Measurements from ENCODE around the gene DNAH11. TPM values are rescaled to one million over a fixed set of nuclear protein-coding genes. Genes with fewer than 3 reads are reported as not detected.
"Not testable (repeated sequence)": the region's sequence is repeated elsewhere in the genome, so short reads cannot be mapped to it uniquely, and the experiment has no call there.

DNAH11 gene
- polyA plus RNA-seq, 1 experiment, result not detected

- POLR2A ChIA-PET, result no interaction called here
- no peak overlapping the region for H3K27ac ChIP-seq (ENCODE audit: low read depth, low read length)
- no peak for DNase-seq (ENCODE audit: low read depth, low spot score)
- no peak for TF ChIP-seq CTCF (IDR thresholded peaks at IDR 0.05; ENCODE audit: low read depth, low read length)
- H3K27me3 ChIP-seq (ENCODE audit: control insufficient read depth, insufficient read depth, low read length), result no peaks in the 10 kb centered on the region
- no peak overlapping the region for H3K4me3 ChIP-seq (ENCODE audit: low read depth, low read length)
- CTCF ChIA-PET, result interaction anchor here (0.5 to 1.4 kb wide), 3 partner anchors 9 to 823 kb away, joined by 3 to 4 read pairs (median 4); no protein-coding TSS in a partner anchor
- no peaks in the 10 kb centered on the region for H3K9me3 ChIP-seq (ENCODE audit: control insufficient read depth, insufficient read depth, low read length)
These were observed 16.4 kb upstream of the DNAH11 start for GRCh38 chr7:21526448-21526847.

DNA sequence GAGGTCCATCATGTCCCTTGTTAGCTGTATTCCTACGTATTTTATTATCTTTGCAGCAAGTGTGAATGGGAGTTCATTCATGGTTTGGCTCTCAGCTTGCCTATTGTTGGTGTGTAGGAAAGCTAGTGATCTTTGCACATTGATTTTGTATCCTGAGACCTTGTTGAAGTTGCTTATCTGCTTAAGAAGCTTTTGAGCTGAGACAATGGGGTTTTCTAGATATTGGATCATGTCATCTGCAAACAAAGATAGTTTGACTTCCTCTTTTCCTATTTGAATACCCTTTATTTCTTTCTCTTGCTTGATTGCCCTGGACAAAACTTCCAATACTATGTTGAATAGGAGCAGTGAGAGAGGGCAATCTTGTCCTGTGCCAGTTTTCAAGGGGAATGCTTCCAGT lies 10.4 kb upstream of the DNAH11 start:
- H3K9me3 ChIP-seq (ENCODE audit: control insufficient read depth, insufficient read depth, low read length); H3K27me3 ChIP-seq (ENCODE audit: control insufficient read depth, insufficient read depth, low read length); POLR2A ChIA-PET; CTCF ChIA-PET; H3K4me3 ChIP-seq (ENCODE audit: low read depth, low read length); DNase-seq (ENCODE audit: low read depth, low spot score); H3K27ac ChIP-seq (ENCODE audit: low read depth, low read length): not testable (repeated sequence)

DNA sequence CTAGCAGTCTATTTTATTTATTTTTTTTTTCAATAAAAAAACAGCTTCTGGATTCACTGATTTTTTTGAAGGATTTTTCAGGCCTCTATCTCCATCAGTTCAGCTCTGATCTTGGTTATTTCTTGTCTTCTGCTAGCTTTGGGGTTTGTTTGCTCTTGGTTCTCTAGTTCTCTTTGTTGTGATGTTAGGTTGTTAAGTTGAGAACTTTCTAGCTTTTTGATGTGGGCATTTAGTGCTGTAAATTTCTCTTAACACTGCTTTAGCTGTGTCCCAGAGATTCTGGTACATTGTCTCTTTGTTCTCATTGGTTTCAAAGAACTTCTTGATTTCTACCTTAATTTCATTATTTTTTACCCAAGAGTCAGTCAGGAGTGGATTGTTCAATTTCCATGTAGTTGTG lies 9.2 kb upstream of the DNAH11 start:
- CTCF ChIA-PET; DNase-seq (ENCODE audit: low read depth, low spot score): not testable (repeated sequence)

DNA sequence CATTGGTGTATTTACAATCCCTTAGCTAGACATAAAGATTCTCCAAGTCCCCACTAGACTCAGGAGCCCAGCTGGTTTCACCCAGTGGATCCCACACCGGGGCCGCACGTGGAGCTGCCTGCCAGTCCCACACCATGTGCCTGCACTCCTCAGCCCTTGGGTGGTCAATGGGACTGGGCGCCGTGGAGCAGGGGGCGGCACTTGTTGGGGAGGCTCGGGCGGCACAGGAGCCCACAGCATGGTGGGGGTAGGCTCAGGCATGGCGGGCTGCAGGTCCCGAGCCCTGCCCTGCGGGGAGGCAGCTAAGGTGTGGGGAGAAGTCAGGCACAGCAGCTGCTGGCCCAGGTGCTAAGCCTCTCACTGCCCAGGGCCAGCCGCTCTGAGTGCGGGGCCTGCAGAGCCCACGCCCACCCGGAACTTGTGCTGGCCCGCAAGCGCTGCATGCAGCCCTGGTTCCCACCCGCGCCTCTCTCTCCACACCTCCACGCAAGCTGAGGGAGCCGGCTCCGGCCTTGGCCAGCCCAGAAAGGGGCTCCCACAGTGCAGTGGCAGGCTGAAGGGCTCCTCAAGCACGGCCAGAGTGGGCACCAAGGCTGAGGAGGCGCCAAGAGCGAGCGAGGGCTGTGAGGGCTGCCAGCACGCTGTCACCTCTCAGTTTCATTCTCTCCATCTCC lies 6.3 kb upstream of the DNAH11 start:
- H3K4me3 ChIP-seq (ENCODE audit: low read depth, low read length); H3K9me3 ChIP-seq (ENCODE audit: control insufficient read depth, insufficient read depth, low read length); CTCF ChIA-PET; H3K27ac ChIP-seq (ENCODE audit: low read depth, low read length); H3K27me3 ChIP-seq (ENCODE audit: control insufficient read depth, insufficient read depth, low read length); DNase-seq (ENCODE audit: low read depth, low spot score); POLR2A ChIA-PET: not testable (repeated sequence)

More for the DNA sequence above, 9.2 kb upstream of the DNAH11 start:
- H3K27me3 ChIP-seq (ENCODE audit: control insufficient read depth, insufficient read depth, low read length); H3K27ac ChIP-seq (ENCODE audit: low read depth, low read length); H3K9me3 ChIP-seq (ENCODE audit: control insufficient read depth, insufficient read depth, low read length); POLR2A ChIA-PET; H3K4me3 ChIP-seq (ENCODE audit: low read depth, low read length): not testable (repeated sequence)

GRCh38 chr7:21538936-21539495 lies 3.8 kb upstream of the DNAH11 start:
- CTCF ChIA-PET, result no interaction called here
- DNase-seq (ENCODE audit: low read depth, low spot score), result no peak
- POLR2A ChIA-PET, result no interaction called here

DNA sequence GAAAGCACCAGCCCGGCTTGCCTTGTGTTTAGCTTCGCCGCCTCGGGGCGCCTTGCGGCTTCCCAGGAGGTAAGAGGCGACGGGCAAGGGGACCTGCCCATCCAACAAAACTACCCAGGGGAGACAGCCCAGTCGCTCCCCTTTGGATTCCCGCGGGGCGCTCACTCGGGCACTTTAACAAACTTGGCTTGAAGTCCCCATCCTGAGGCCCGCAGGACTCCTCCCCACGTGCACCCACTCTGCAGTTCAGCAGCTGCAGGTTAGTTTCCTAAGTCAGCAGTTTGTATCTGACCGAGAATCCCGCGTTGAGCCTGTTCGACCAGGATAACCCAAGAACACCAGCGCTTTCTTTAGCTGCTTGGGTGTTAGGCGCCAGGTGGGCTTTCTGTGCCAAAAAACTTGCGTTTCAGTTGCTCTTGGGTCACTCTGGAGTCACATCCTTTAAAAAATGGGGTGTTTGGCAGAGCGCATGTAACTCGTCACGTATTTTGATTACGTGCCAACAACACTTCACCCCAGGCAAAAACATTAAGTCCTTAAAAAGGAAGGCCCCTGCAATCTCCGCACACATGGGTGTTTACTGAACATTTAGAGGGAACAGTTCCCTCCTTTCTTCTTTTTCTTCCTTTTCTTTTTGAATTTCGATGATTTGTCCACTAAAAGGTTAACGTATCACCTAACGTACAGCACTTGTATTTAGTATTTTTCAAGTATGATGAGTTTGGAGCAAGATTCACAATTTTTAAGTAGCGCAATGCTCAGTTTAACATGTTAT lies 876 bp downstream of the DNAH11 start:
- POLR2A ChIA-PET, result no interaction called here
- no peak overlapping the region for H3K4me3 ChIP-seq (ENCODE audit: low read depth, low read length)
- peaks cover 20% of the 10 kb centered on the region for H3K27me3 ChIP-seq (ENCODE audit: control insufficient read depth, insufficient read depth, low read length)
- H3K27ac ChIP-seq (ENCODE audit: low read depth, low read length), result no peak overlapping the region
- no peaks in the 10 kb centered on the region; the same call in 1 of the 2 replicates for H3K9me3 ChIP-seq (ENCODE audit: control insufficient read depth, insufficient read depth, low read length)
- DNase-seq (ENCODE audit: low read depth, low spot score), result no peak
- CTCF ChIA-PET, result no interaction called here
- TF ChIP-seq CTCF (IDR thresholded peaks at IDR 0.05; ENCODE audit: low read depth, low read length), result no peak

More at GRCh38 chr7:21538936-21539495, 3.8 kb upstream of the DNAH11 start:
- Histone ChIP-seq H3K27me3 (ENCODE audit: control insufficient read depth, insufficient read depth, low read length) (peaks cover 18% of the 10 kb centered on the region), H3K27ac (ENCODE audit: low read depth, low read length) (no peak overlapping the region), H3K9me3 (ENCODE audit: control insufficient read depth, insufficient read depth, low read length) (peaks cover 8% of the 10 kb centered on the region; the same call in 1 of the 2 replicates), H3K4me3 (ENCODE audit: low read depth, low read length) (no peak overlapping the region)
- no peak for TF ChIP-seq CTCF (IDR thresholded peaks at IDR 0.05; ENCODE audit: low read depth, low read length)

All from AG04450 (cell line).